ENCODE results near the gene KLK10. TPM values are rescaled to one million over a fixed set of nuclear protein-coding genes. Genes with fewer than 3 reads are reported as not detected.

KLK10 gene
- polyA plus RNA-seq, 1 donor (not counting 4 experiments of a cell fraction or from before 2014, with no cell fraction given) = 56.3 TPM

GRCh38 chr19:51044327-51044726, 24.8 kb upstream of the KLK10 start:
- H3K9me1 ChIP-seq (ENCODE audit: control insufficient read depth, extremely low read depth, insufficient read depth, low read length) = no peaks in the 10 kb centered on the region
- H3K4me3 ChIP-seq (ENCODE audit: control insufficient read depth in 2 of 3, extremely low read depth in 1 of 3, insufficient read depth in 2 of 3, low read depth in 1 of 3, low read length in 3 of 3) = no peak overlapping the region
- H3K9me3 ChIP-seq (ENCODE audit: control insufficient read depth, low read depth, low read length) = no peaks in the 10 kb centered on the region
- no peak overlapping the region for H3K9ac ChIP-seq (ENCODE audit: control insufficient read depth, extremely low read depth, insufficient read depth, low read length)
- no peaks in the 10 kb centered on the region for H3K36me3 ChIP-seq (ENCODE audit: control insufficient read depth in 2 of 2, extremely low read depth in 1 of 2, insufficient read depth in 2 of 2, low read length in 2 of 2)
- H3K79me2 ChIP-seq (ENCODE audit: control insufficient read depth, insufficient read depth, low read length) = no peaks in the 10 kb centered on the region
- no peak overlapping the region for H2AFZ ChIP-seq (ENCODE audit: control insufficient read depth, low read length)
- no peaks in the 10 kb centered on the region for H4K20me1 ChIP-seq (ENCODE audit: control insufficient read depth, extremely low read depth, insufficient read depth, low read length)
- H3K27me3 ChIP-seq (ENCODE audit: control insufficient read depth, extremely low read depth, insufficient read depth, low read length) = no peaks in the 10 kb centered on the region
- no peak for TF ChIP-seq EZH2 (IDR thresholded peaks at IDR 0.05; ENCODE audit: low read length)
- TF ChIP-seq, protein P1, sequence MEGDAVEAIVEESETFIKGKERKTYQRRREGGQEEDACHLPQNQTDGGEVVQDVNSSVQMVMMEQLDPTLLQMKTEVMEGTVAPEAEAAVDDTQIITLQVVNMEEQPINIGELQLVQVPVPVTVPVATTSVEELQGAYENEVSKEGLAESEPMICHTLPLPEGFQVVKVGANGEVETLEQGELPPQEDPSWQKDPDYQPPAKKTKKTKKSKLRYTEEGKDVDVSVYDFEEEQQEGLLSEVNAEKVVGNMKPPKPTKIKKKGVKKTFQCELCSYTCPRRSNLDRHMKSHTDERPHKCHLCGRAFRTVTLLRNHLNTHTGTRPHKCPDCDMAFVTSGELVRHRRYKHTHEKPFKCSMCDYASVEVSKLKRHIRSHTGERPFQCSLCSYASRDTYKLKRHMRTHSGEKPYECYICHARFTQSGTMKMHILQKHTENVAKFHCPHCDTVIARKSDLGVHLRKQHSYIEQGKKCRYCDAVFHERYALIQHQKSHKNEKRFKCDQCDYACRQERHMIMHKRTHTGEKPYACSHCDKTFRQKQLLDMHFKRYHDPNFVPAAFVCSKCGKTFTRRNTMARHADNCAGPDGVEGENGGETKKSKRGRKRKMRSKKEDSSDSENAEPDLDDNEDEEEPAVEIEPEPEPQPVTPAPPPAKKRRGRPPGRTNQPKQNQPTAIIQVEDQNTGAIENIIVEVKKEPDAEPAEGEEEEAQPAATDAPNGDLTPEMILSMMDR (optimal IDR thresholded peaks at IDR 0.05 in 1 of 3, IDR thresholded peaks at IDR 0.05 in 1 of 3, conservative IDR thresholded peaks at IDR 0.05 in 1 of 3; ENCODE audit: extremely low read depth in 1 of 3, insufficient read depth in 2 of 3, low read length in 3 of 3) = no peak
- DNase-seq (ENCODE audit: low read depth, low spot score) (no peak), FAIRE-seq (no peak)
- H3K4me1 ChIP-seq (ENCODE audit: control insufficient read depth, extremely low read depth, insufficient read depth, low read length) = no peaks in the 10 kb centered on the region
- H3K27ac ChIP-seq (ENCODE audit: control insufficient read depth, insufficient read depth, low read length) = no peak overlapping the region
- dilution Hi-C loops (cut with MboI; ENCODE audit: extremely low pct_ligation_motif_present, low sequenced_read_pairs) = no loop called here
- no peak overlapping the region for H3K4me2 ChIP-seq (ENCODE audit: control insufficient read depth, extremely low read depth, insufficient read depth, low read depth, low read length)

GRCh38 chr19:51043497-51043896, 24.0 kb upstream of the KLK10 start:
- H3K27ac ChIP-seq (ENCODE audit: control insufficient read depth, insufficient read depth, low read length) = no peak overlapping the region
- H3K9me3 ChIP-seq (ENCODE audit: control insufficient read depth, low read depth, low read length) = no peaks in the 10 kb centered on the region
- dilution Hi-C loops (cut with MboI; ENCODE audit: extremely low pct_ligation_motif_present, low sequenced_read_pairs) = no loop called here
- no peaks in the 10 kb centered on the region for H3K79me2 ChIP-seq (ENCODE audit: control insufficient read depth, insufficient read depth, low read length)
- no peaks in the 10 kb centered on the region for H3K4me1 ChIP-seq (ENCODE audit: control insufficient read depth, extremely low read depth, insufficient read depth, low read length)
- no peaks in the 10 kb centered on the region for H3K27me3 ChIP-seq (ENCODE audit: control insufficient read depth, extremely low read depth, insufficient read depth, low read length)
- TF ChIP-seq EZH2 (IDR thresholded peaks at IDR 0.05; ENCODE audit: low read length) = no peak
- TF ChIP-seq, protein P1 (optimal IDR thresholded peaks at IDR 0.05 in 1 of 3, IDR thresholded peaks at IDR 0.05 in 1 of 3, conservative IDR thresholded peaks at IDR 0.05 in 1 of 3; ENCODE audit: extremely low read depth in 1 of 3, insufficient read depth in 2 of 3, low read length in 3 of 3) = no peak
- DNase-seq (ENCODE audit: low read depth, low spot score) = no peak
- FAIRE-seq = no peak
- no peak overlapping the region for H3K4me3 ChIP-seq (ENCODE audit: control insufficient read depth in 2 of 3, extremely low read depth in 1 of 3, insufficient read depth in 2 of 3, low read depth in 1 of 3, low read length in 3 of 3)
- H3K9ac ChIP-seq (ENCODE audit: control insufficient read depth, extremely low read depth, insufficient read depth, low read length) = no peak overlapping the region
- H3K9me1 ChIP-seq (ENCODE audit: control insufficient read depth, extremely low read depth, insufficient read depth, low read length) = no peaks in the 10 kb centered on the region
- H3K4me2 ChIP-seq (ENCODE audit: control insufficient read depth, extremely low read depth, insufficient read depth, low read depth, low read length) = no peak overlapping the region
- H2AFZ ChIP-seq (ENCODE audit: control insufficient read depth, low read length) = no peak overlapping the region
- H4K20me1 ChIP-seq (ENCODE audit: control insufficient read depth, extremely low read depth, insufficient read depth, low read length) = no peaks in the 10 kb centered on the region
- no peaks in the 10 kb centered on the region for H3K36me3 ChIP-seq (ENCODE audit: control insufficient read depth in 2 of 2, extremely low read depth in 1 of 2, insufficient read depth in 2 of 2, low read length in 2 of 2)
